ENCODE measurements around the gene TMPRSS3.

TMPRSS3 gene

GRCh38 chr21:42373196-42373907 lies 22.5 kb downstream of the TMPRSS3 start:
- H3K27ac ChIP-seq (ENCODE audit: extremely low read depth, low read depth, low read length): no peak overlapping the region
- CTCF ChIA-PET: interaction anchor here (0.5 to 1.9 kb wide), 3 partner anchors 13 to 276 kb away, joined by 3 to 4 read pairs (median 3); no protein-coding TSS in a partner anchor
- TF ChIP-seq PBX3 (CRISPR knock-in tag; IDR thresholded peaks at IDR 0.05): no peak
- TF ChIP-seq ZNF266 (tag by site-specific recombination; IDR thresholded peaks at IDR 0.05; ENCODE audit: low read depth): no peak
- no peak for TF ChIP-seq ZNF701 (tag by site-specific recombination; IDR thresholded peaks at IDR 0.05)
- TF ChIP-seq ZBTB8A (tag by site-specific recombination; IDR thresholded peaks at IDR 0.05): no peak
- no peak for TF ChIP-seq ZBTB21 (tag by site-specific recombination; IDR thresholded peaks at IDR 0.05)
- no peak for TF ChIP-seq YY1 (tag by site-specific recombination; IDR thresholded peaks at IDR 0.05)
- TF ChIP-seq ZNF366 (tag by site-specific recombination; conservative IDR thresholded peaks at IDR 0.05): no peak
- TF ChIP-seq INSM2 (tag by site-specific recombination; IDR thresholded peaks at IDR 0.05): no peak
- TF ChIP-seq ZNF768 (tag by site-specific recombination; IDR thresholded peaks at IDR 0.05): no peak
- TF ChIP-seq SP3 (tag by site-specific recombination; IDR thresholded peaks at IDR 0.05): no peak
- TF ChIP-seq BCL11B (tag by site-specific recombination; IDR thresholded peaks at IDR 0.05; ENCODE audit: low read depth): no peak
- no peak for TF ChIP-seq KLF8 (tag by site-specific recombination; IDR thresholded peaks at IDR 0.05)
- H3K9me3 ChIP-seq (ENCODE audit: control insufficient read depth, insufficient read depth, low read depth, low read length): no peaks in the 10 kb centered on the region
- H3K4me1 ChIP-seq (ENCODE audit: control insufficient read depth, insufficient read depth, low read length): no peaks in the 10 kb centered on the region
- H3K4me3 ChIP-seq (ENCODE audit: low read depth, low read length): no peak overlapping the region
- H3K36me3 ChIP-seq (ENCODE audit: control insufficient read depth in 2 of 2, insufficient read depth in 1 of 2, low read length in 2 of 2): no peaks in the 10 kb centered on the region
- POLR2A ChIA-PET: no interaction called here

- Histone ChIP-seq H3K9me3 (ENCODE audit: control insufficient read depth, insufficient read depth, low read depth, low read length) (no peaks in the 10 kb centered on the region), H3K36me3 (ENCODE audit: control insufficient read depth in 2 of 2, insufficient read depth in 1 of 2, low read length in 2 of 2) (no peaks in the 10 kb centered on the region), H3K4me1 (ENCODE audit: control insufficient read depth, insufficient read depth, low read length) (no peaks in the 10 kb centered on the region), H3K4me3 (ENCODE audit: low read depth, low read length) (no peak overlapping the region), H3K27ac (ENCODE audit: extremely low read depth, low read depth, low read length) (no peak overlapping the region)
- ChIA-PET POLR2A (no interaction called here), CTCF (no interaction called here)
- TF ChIP-seq ZNF843 (tag by site-specific recombination; IDR thresholded peaks at IDR 0.05): no peak
- no peak for TF ChIP-seq ZBTB8A (tag by site-specific recombination; IDR thresholded peaks at IDR 0.05)
- TF ChIP-seq ZFHX2 (tag by site-specific recombination; conservative IDR thresholded peaks at IDR 0.05): peak; percentile 50
- 0 out of 2 replicates have a peak, but pooled peaks have one; percentile 39 for TF ChIP-seq BCL11A (tag by site-specific recombination; IDR thresholded peaks at IDR 0.05; ENCODE audit: low read depth)
- TF ChIP-seq ZNF174 (tag by site-specific recombination; IDR thresholded peaks at IDR 0.05): no peak
- TF ChIP-seq ZNF394 (tag by site-specific recombination; IDR thresholded peaks at IDR 0.05; ENCODE audit: borderline replicate concordance): no peak
- TF ChIP-seq, protein P1, sequence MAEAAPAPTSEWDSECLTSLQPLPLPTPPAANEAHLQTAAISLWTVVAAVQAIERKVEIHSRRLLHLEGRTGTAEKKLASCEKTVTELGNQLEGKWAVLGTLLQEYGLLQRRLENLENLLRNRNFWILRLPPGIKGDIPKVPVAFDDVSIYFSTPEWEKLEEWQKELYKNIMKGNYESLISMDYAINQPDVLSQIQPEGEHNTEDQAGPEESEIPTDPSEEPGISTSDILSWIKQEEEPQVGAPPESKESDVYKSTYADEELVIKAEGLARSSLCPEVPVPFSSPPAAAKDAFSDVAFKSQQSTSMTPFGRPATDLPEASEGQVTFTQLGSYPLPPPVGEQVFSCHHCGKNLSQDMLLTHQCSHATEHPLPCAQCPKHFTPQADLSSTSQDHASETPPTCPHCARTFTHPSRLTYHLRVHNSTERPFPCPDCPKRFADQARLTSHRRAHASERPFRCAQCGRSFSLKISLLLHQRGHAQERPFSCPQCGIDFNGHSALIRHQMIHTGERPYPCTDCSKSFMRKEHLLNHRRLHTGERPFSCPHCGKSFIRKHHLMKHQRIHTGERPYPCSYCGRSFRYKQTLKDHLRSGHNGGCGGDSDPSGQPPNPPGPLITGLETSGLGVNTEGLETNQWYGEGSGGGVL (tag by site-specific recombination; IDR thresholded peaks at IDR 0.05): no peak
- no peak for TF ChIP-seq ZEB2 (tag by site-specific recombination; IDR thresholded peaks at IDR 0.05)
- TF ChIP-seq, protein P2, sequence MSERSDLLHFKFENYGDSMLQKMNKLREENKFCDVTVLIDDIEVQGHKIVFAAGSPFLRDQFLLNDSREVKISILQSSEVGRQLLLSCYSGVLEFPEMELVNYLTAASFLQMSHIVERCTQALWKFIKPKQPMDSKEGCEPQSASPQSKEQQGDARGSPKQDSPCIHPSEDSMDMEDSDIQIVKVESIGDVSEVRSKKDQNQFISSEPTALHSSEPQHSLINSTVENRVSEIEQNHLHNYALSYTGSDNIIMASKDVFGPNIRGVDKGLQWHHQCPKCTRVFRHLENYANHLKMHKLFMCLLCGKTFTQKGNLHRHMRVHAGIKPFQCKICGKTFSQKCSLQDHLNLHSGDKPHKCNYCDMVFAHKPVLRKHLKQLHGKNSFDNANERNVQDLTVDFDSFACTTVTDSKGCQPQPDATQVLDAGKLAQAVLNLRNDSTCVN (tag by site-specific recombination; optimal IDR thresholded peaks at IDR 0.05): no peak
- no peak for TF ChIP-seq ZNF596 (tag by site-specific recombination; IDR thresholded peaks at IDR 0.05)
- peak; percentile 78 for TF ChIP-seq BCL11B (tag by site-specific recombination; IDR thresholded peaks at IDR 0.05; ENCODE audit: low read depth)
- no peak for TF ChIP-seq ZNF274 (IDR thresholded peaks at IDR 0.05; ENCODE audit: low read length)
- no peak for TF ChIP-seq ZNF274 (tag by site-specific recombination; IDR thresholded peaks at IDR 0.05; ENCODE audit: borderline replicate concordance)
- TF ChIP-seq GLIS2 (tag by site-specific recombination; IDR thresholded peaks at IDR 0.05): no peak
- no peak for TF ChIP-seq ZNF621 (tag by site-specific recombination; IDR thresholded peaks at IDR 0.05)
- no peak for TF ChIP-seq ZSCAN18 (tag by site-specific recombination; IDR thresholded peaks at IDR 0.05)
- peak; percentile 72 for TF ChIP-seq EGR2 (tag by site-specific recombination; IDR thresholded peaks at IDR 0.05; ENCODE audit: low read depth)
These were observed 24.8 kb downstream of the TMPRSS3 start for GRCh38 chr21:42370894-42371654.
